IMR-90 (cell line): ENCODE data around the gene SPATA16. TPM values are rescaled to one million over a fixed set of nuclear protein-coding genes. Genes with fewer than 3 reads are reported as not detected.

Experiments used
- ATAC-seq: fragments of 200-7000 bp; cut with Tn5 transposase; 2 replicates; pipeline ENCODE4 v1.9.1; 2020; ENCODE audit warnings: low read depth, mild to moderate bottlenecking, moderate library complexity
- BruUV-seq: library from RNA; stranded (reverse); fragments of 400-500 nt; replicated peaks from 2 replicates; lab custom pipeline; 2021; lab: Mats Ljungman, UMichigan
- CTCF ChIA-PET: fragments of 300-600 bp; formaldehyde crosslinking; extraction: SDS; loops from one replicate; lab custom pipeline; 2021; ENCODE audit warnings: antibody characterized with exemption; lab: Yijun Ruan, JAX
- POLR2A ChIA-PET: fragments of 300-600 bp; sonication (Branson Sonifier 250); formaldehyde crosslinking; loops from one replicate; lab custom pipeline; 2022; ENCODE audit warnings: antibody characterized with exemption; ENCODE audit not compliant: unreplicated experiment; lab: Charles Lee
- DNase-seq: peaks from one replicate; pipeline ENCODE4 v3.0.0; 2013
- H2AFZ ChIP-seq: replicated peaks from 2 replicates; pipeline ENCODE3; 2013; ENCODE audit warnings: low read length, mild to moderate bottlenecking; ENCODE audit not compliant: poor library complexity
- H2AK5ac ChIP-seq: 2 replicates; pipeline ENCODE4 v1.6.1; 2013; ENCODE audit warnings: low read depth, low read length, inconsistent platforms
- H2AK9ac ChIP-seq: replicated peaks from 2 replicates; pipeline ENCODE3; 2013; ENCODE audit warnings: mild to moderate bottlenecking, low read depth, low read length, moderate library complexity; ENCODE audit not compliant: poor library complexity
- H2BK120ac ChIP-seq: 2 replicates; pipeline ENCODE4 v1.6.1; 2013; ENCODE audit warnings: low read depth, low read length, inconsistent platforms
- H2BK15ac ChIP-seq: 3 replicates; pipeline ENCODE4 v1.6.1; 2013; ENCODE audit warnings: low read depth, low read length, inconsistent platforms
- H2BK20ac ChIP-seq: 2 replicates; pipeline ENCODE4 v1.6.1; 2013; ENCODE audit warnings: low read depth, mild to moderate bottlenecking, inconsistent platforms, low read length, moderate library complexity
- H2BK5ac ChIP-seq: 2 replicates; pipeline ENCODE4 v1.6.1; 2013; ENCODE audit warnings: mild to moderate bottlenecking, low read depth, low read length, inconsistent platforms; ENCODE audit not compliant: poor library complexity, severe bottlenecking
- H3K14ac ChIP-seq: replicated peaks from 2 replicates; pipeline ENCODE4 v1.6.1; 2013; ENCODE audit warnings: low read depth, low read length, inconsistent platforms
- H3K18ac ChIP-seq: 2 replicates; pipeline ENCODE4 v1.6.1; 2013; ENCODE audit warnings: low read depth, low read length, control low read depth
- H3K23ac ChIP-seq: 2 replicates; pipeline ENCODE4 v1.6.1; 2013; ENCODE audit warnings: low read depth, low read length, inconsistent platforms
- H3K27ac ChIP-seq: 2 replicates; pipeline ENCODE4 v1.5.1; 2013; ENCODE audit warnings: mild to moderate bottlenecking, control low read depth, low read length; ENCODE audit not compliant: insufficient read depth
- H3K27me3 ChIP-seq: 2 replicates; pipeline ENCODE4 v1.6.1; 2013; ENCODE audit warnings: low read length; ENCODE audit not compliant: control insufficient read depth, insufficient read depth
- H3K36me3 ChIP-seq: 2 replicates; pipeline ENCODE4 v1.6.1; 2013; ENCODE audit warnings: low read length, mixed read lengths; ENCODE audit not compliant: control insufficient read depth, insufficient read depth
- H3K4ac ChIP-seq: 2 replicates; pipeline ENCODE4 v1.6.1; 2013; ENCODE audit warnings: low read depth, low read length, inconsistent platforms
- H3K4me1 ChIP-seq: 2 replicates; pipeline ENCODE4 v1.6.1; 2013; ENCODE audit warnings: low read length, mixed read lengths; ENCODE audit not compliant: control insufficient read depth, insufficient read depth
- H3K4me2 ChIP-seq: 2 replicates; pipeline ENCODE4 v1.6.1; 2013; ENCODE audit warnings: low read depth, mild to moderate bottlenecking, control low read depth, low read length, moderate library complexity
- H3K4me3 ChIP-seq: 2 replicates; pipeline ENCODE4 v1.5.1; 2013; ENCODE audit warnings: low read depth, mild to moderate bottlenecking, control low read depth, low read length, moderate library complexity; ENCODE audit not compliant: insufficient read depth
- H3K56ac ChIP-seq: 2 replicates; pipeline ENCODE4 v1.6.1; 2013; ENCODE audit warnings: low read length, inconsistent platforms; ENCODE audit not compliant: insufficient read depth; ENCODE audit errors: extremely low read depth
- H3K79me1 ChIP-seq, 2 experiments: 2 replicates each; pipeline ENCODE4 v1.6.1; 2013; ENCODE audit warnings: low read length in 2 of 2, inconsistent platforms in 1 of 2, low read depth in 1 of 2
- H3K9ac ChIP-seq: 2 replicates; pipeline ENCODE4 v1.6.1; 2013; ENCODE audit warnings: low read depth, low read length, control low read depth
- H3K9me1 ChIP-seq: 2 replicates; pipeline ENCODE4 v1.6.1; 2013; ENCODE audit warnings: low read length, inconsistent platforms; ENCODE audit not compliant: insufficient read depth
- H3K9me3 ChIP-seq: 2 replicates; pipeline ENCODE4 v1.6.1; 2013; ENCODE audit warnings: low read length; ENCODE audit not compliant: control insufficient read depth, insufficient read depth
- H4K20me1 ChIP-seq: 2 replicates; pipeline ENCODE4 v1.6.1; 2013; ENCODE audit warnings: low read length, inconsistent platforms; ENCODE audit not compliant: insufficient read depth
- H4K5ac ChIP-seq: 2 replicates; pipeline ENCODE4 v1.6.1; 2013; ENCODE audit warnings: mild to moderate bottlenecking, low read depth, low read length, control low read depth
- H4K8ac ChIP-seq, 2 experiments: 2 replicates each; pipeline ENCODE4 v1.6.1; 2013; ENCODE audit warnings: low read depth in 2 of 2, low read length in 2 of 2, control low read depth in 1 of 2, inconsistent platforms in 1 of 2
- H4K91ac ChIP-seq: 2 replicates; pipeline ENCODE4 v1.6.1; 2013; ENCODE audit warnings: low read depth, low read length, inconsistent platforms; ENCODE audit not compliant: insufficient read depth
- BHLHE40 ChIP-seq: fragments of 150-350 bp; IDR thresholded peaks from 2 replicates; pipeline ENCODE4 v1.6.1; 2016; ENCODE audit warnings: mild to moderate bottlenecking, low read depth, low read length
- CEBPB ChIP-seq: IDR thresholded peaks from 2 replicates; pipeline ENCODE4 v1.6.1; 2012; ENCODE audit warnings: low read depth, low read length, improper control_type of control experiment
- CHD1 ChIP-seq: IDR thresholded peaks from 2 replicates; pipeline ENCODE4 v1.6.1; 2012; ENCODE audit warnings: low read depth, low read length, improper control_type of control experiment
- CTCF ChIP-seq: conservative IDR thresholded peaks from 2 replicates; pipeline ENCODE4 v1.5.1; 2012; ENCODE audit warnings: mild to moderate bottlenecking, low read depth, low read length, improper control_type of control experiment
- FOS ChIP-seq: fragments of 150-350 bp; IDR thresholded peaks from 2 replicates; pipeline ENCODE4 v1.6.1; 2016; ENCODE audit warnings: low read depth, low read length
- MAFK ChIP-seq: IDR thresholded peaks from 2 replicates; pipeline ENCODE4 v1.6.1; 2012; ENCODE audit warnings: low read depth, low read length, improper control_type of control experiment
- MAZ ChIP-seq: IDR thresholded peaks from 2 replicates; pipeline ENCODE4 v1.6.1; 2012; ENCODE audit warnings: low read depth, mild to moderate bottlenecking, low read length, improper control_type of control experiment, moderate library complexity, borderline replicate concordance
- POLR2A ChIP-seq: IDR thresholded peaks from 2 replicates; pipeline ENCODE4 v1.6.1; 2012; ENCODE audit warnings: mild to moderate bottlenecking, low read depth, low read length
- RAD21 ChIP-seq: IDR thresholded peaks from 2 replicates; pipeline ENCODE4 v1.6.1; 2012; ENCODE audit warnings: low read length, improper control_type of control experiment
- RCOR1 ChIP-seq: IDR thresholded peaks from 2 replicates; pipeline ENCODE4 v1.6.1; 2012; ENCODE audit warnings: mild to moderate bottlenecking, low read length, improper control_type of control experiment; ENCODE audit not compliant: insufficient replicate concordance
- RFX5 ChIP-seq: IDR thresholded peaks from 2 replicates; pipeline ENCODE4 v1.8.0; 2012; ENCODE audit warnings: low read depth, mild to moderate bottlenecking, low read length, moderate library complexity
- SMC3 ChIP-seq: fragments of 150-350 bp; IDR thresholded peaks from 2 replicates; pipeline ENCODE4 v1.6.1; 2016; ENCODE audit warnings: low read depth, mild to moderate bottlenecking, antibody characterized with exemption, low read length, moderate library complexity
- USF2 ChIP-seq: fragments of 150-350 bp; IDR thresholded peaks from 2 replicates; pipeline ENCODE4 v1.6.1; 2017; ENCODE audit warnings: mild to moderate bottlenecking, antibody characterized with exemption, low read length, low read depth
- WGBS, 2 experiments: methylation state at CpG; one replicate each; pipeline versions ENCODE4 v1.1.5 to v1.1.7; 2013; ENCODE audit warnings: missing lambda C conversion rate in 2 of 2; ENCODE audit not compliant: insufficient read length in 1 of 2; ENCODE audit errors: extremely low coverage in 2 of 2; 5-methylcytosine and 5-hydroxymethylcytosine counted together
- dilution Hi-C: fragments of 300-500 bp; cut with HindIII; formaldehyde crosslinking; loops from one replicate; pipeline ENCODE4 v1.14.3; 2018; ENCODE audit warnings: low sequenced_read_pairs; ENCODE audit not compliant: unreplicated experiment
- in situ Hi-C: fragments of 300-500 bp; cut with MboI; formaldehyde crosslinking; loops from 3 replicates; pipeline ENCODE4 v1.14.3; 2019; ENCODE audit warnings: low sequenced_read_pairs, inconsistent platforms, mixed read lengths
- intact Hi-C: fragments of 100-400 bp; cut with micrococcal nuclease; formaldehyde crosslinking; loops from 2 replicates; pipeline ENCODE4 v1.10.0; 2022
- polyA plus RNA-seq, 3 experiments: library from polyadenylated mRNA; depleted of rRNA; stranded (reverse); fragments of >200 nt; gene quantifications; 2 replicates each; pipeline ENCODE4 v1.2.3, GENCODE V29; 2012; ENCODE audit warnings: low replicate concordance in 1 of 3
- total RNA-seq: library from RNA; depleted of rRNA; stranded (reverse); fragments of >200 nt; gene quantifications from 2 replicates; pipeline ENCODE4 v1.2.3, GENCODE V29; 2012
- TF ChIP-seq, protein P1 (sequence below): fragments of 150-350 bp; IDR thresholded peaks from 2 replicates; pipeline ENCODE4 v1.6.1; 2016; ENCODE audit warnings: low read depth, mild to moderate bottlenecking, low read length, moderate library complexity, borderline replicate concordance

The SPATA16 gene
- total and polyA plus RNA-seq, 2 of the 4 experiments (the other 2 are of a cell fraction): not detected

- H4K8ac ChIP-seq: no peak overlapping the region
- ChIA-PET POLR2A (no interaction called here), CTCF (no interaction called here)
- dilution Hi-C loops: no loop called here
- intact Hi-C loops: no loop called here
- H4K20me1 ChIP-seq: no peaks in the 10 kb centered on the region
- H3K4ac ChIP-seq: no peak overlapping the region
- H3K4me1 ChIP-seq: no peaks in the 10 kb centered on the region
- H4K91ac ChIP-seq: no peak overlapping the region
- no peaks in the 10 kb centered on the region for H3K9me3 ChIP-seq
- H2BK20ac ChIP-seq: no peak overlapping the region
- H3K18ac ChIP-seq: no peak overlapping the region
- H3K9ac ChIP-seq: no peak overlapping the region
- no peak overlapping the region for H2AFZ ChIP-seq
- no peak overlapping the region for H2BK5ac ChIP-seq
- no peak overlapping the region for H3K56ac ChIP-seq
- H3K27ac ChIP-seq: no peak overlapping the region
- no peak overlapping the region for H2BK15ac ChIP-seq
- H4K5ac ChIP-seq: no peak overlapping the region
- WGBS, 2 experiments: no CpG with 5 or more reads among the region's 2 CpGs
- no peaks in the 10 kb centered on the region for H3K27me3 ChIP-seq
- H2AK5ac ChIP-seq: no peak overlapping the region
- no peak overlapping the region for H3K4me2 ChIP-seq
- H2AK9ac ChIP-seq: no peak overlapping the region
- H3K9me1 ChIP-seq: no peaks in the 10 kb centered on the region
- no peak overlapping the region for H3K4me3 ChIP-seq
- TF ChIP-seq SMC3 (no peak), RAD21 (no peak), MAZ (no peak), CHD1 (no peak), BHLHE40 (no peak), MAFK (no peak), USF2 (no peak), CTCF (no peak), POLR2A (no peak), CEBPB (no peak), RCOR1 (no peak), FOS (no peak), RFX5 (no peak)
- TF ChIP-seq, protein P1, sequence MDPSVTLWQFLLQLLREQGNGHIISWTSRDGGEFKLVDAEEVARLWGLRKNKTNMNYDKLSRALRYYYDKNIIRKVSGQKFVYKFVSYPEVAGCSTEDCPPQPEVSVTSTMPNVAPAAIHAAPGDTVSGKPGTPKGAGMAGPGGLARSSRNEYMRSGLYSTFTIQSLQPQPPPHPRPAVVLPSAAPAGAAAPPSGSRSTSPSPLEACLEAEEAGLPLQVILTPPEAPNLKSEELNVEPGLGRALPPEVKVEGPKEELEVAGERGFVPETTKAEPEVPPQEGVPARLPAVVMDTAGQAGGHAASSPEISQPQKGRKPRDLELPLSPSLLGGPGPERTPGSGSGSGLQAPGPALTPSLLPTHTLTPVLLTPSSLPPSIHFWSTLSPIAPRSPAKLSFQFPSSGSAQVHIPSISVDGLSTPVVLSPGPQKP: no peak
- DNase-seq: no peak
- H3K23ac ChIP-seq: no peak overlapping the region
- H3K14ac ChIP-seq: no peak overlapping the region
- no peak overlapping the region for H2BK120ac ChIP-seq
- no peaks in the 10 kb centered on the region for H3K79me1 ChIP-seq
- no peak for ATAC-seq
- in situ Hi-C loops: no loop called here
- no TSS peak for BruUV-seq
- H3K36me3 ChIP-seq: no peaks in the 10 kb centered on the region
Measured at GRCh38 chr3:173003471-173003870, 137.6 kb downstream of the SPATA16 start.
